Endothelial cell of umbilical vein (primary cell): ENCODE measurements around the gene TRAP1. TPM values are rescaled to one million over a fixed set of nuclear protein-coding genes. Genes with fewer than 3 reads are reported as not detected.

ENCODE experiments used
- BruUV-seq: library from RNA; stranded (reverse); fragments of 400-500 nt; replicated peaks from 2 replicates; lab custom pipeline; 2021; lab: Mats Ljungman, UMichigan
- CTCF ChIA-PET: fragments of 300-600, 350-600 bp; sonication (Branson Sonifier 250); formaldehyde crosslinking; loops from one replicate; lab custom pipeline; 2021; ENCODE audit warnings: antibody characterized with exemption, inconsistent platforms; lab: Charles Lee
- POLR2A ChIA-PET: fragments of 300-600, 350-600 bp; sonication (Branson Sonifier 250); formaldehyde crosslinking; loops from one replicate; lab custom pipeline; 2021; ENCODE audit warnings: antibody characterized with exemption, inconsistent platforms; lab: Charles Lee
- DNase-seq: peaks from one replicate; pipeline ENCODE4 v3.0.0-alpha.2; 2011; ENCODE audit warnings: low read depth, low spot score
- FAIRE-seq: peaks from 2 replicates; lab custom pipeline; 2011; peaks lifted over from hg19 to GRCh38; lab: Jason Lieb, UNC
- H2AFZ ChIP-seq: 2 replicates; pipeline ENCODE4 v1.6.0; 2012; ENCODE audit warnings: low read depth, low read length, control low read depth, inconsistent platforms
- H3K27ac ChIP-seq: 2 replicates; pipeline ENCODE4 v1.5.1; 2011; ENCODE audit warnings: low read depth, mild to moderate bottlenecking, control low read depth, low read length, moderate library complexity; ENCODE audit not compliant: insufficient read depth
- H3K27me3 ChIP-seq, 2 experiments: 2 replicates each; pipeline versions ENCODE4 v1.6.0 to v1.6.1; 2011; ENCODE audit warnings: low read length in 2 of 2, mixed read lengths in 1 of 2; ENCODE audit not compliant: control insufficient read depth in 2 of 2, insufficient read depth in 2 of 2
- H3K36me3 ChIP-seq, 2 experiments: 2 replicates in 1 of 2; 3 replicates in 1 of 2; pipeline ENCODE4 v1.5.1; 2011; ENCODE audit warnings: low read length in 2 of 2, mild to moderate bottlenecking in 1 of 2, moderate library complexity in 1 of 2; ENCODE audit not compliant: control insufficient read depth in 2 of 2, insufficient read depth in 2 of 2; ENCODE audit errors: extremely low read depth in 1 of 2
- H3K4me1 ChIP-seq: 3 replicates; pipeline ENCODE4 v1.5.1; 2011; ENCODE audit warnings: mild to moderate bottlenecking, low read length; ENCODE audit not compliant: control insufficient read depth, insufficient read depth; ENCODE audit errors: extremely low read depth
- H3K4me2 ChIP-seq: 2 replicates; pipeline ENCODE4 v1.6.1; 2011; ENCODE audit warnings: low read length, control low read depth, mixed read lengths; ENCODE audit not compliant: insufficient read depth
- H3K4me3 ChIP-seq, 3 experiments: fragments of 200-600 bp in 1 of 3; sonication (generic), shearing (Covaris generic) in 1 of 3; replicated peaks in 1 of 3; 2 replicates each; pipeline ENCODE4 v1.5.1; 2011 to 2016; ENCODE audit warnings: control low read depth in 3 of 3, low read length in 3 of 3, mild to moderate bottlenecking in 2 of 3, inconsistent platforms in 1 of 3, low read depth in 1 of 3, moderate library complexity in 1 of 3; ENCODE audit not compliant: insufficient read depth in 1 of 3
- H3K79me2 ChIP-seq: 2 replicates; pipeline ENCODE4 v1.6.0; 2012; ENCODE audit warnings: low read length, inconsistent platforms; ENCODE audit not compliant: control insufficient read depth, insufficient read depth
- H3K9ac ChIP-seq: replicated peaks from 2 replicates; pipeline ENCODE3; 2011; ENCODE audit warnings: low read length, control low read depth; ENCODE audit not compliant: insufficient read depth; ENCODE audit errors: extremely low read depth
- H3K9me1 ChIP-seq: replicated peaks from 3 replicates; pipeline ENCODE4 v1.6.0; 2011; ENCODE audit warnings: mild to moderate bottlenecking, low read length; ENCODE audit not compliant: control insufficient read depth, insufficient read depth; ENCODE audit errors: extremely low read depth
- H3K9me3 ChIP-seq: replicated peaks from 2 replicates; pipeline ENCODE4 v1.5.1; 2012; ENCODE audit warnings: low read length, inconsistent platforms; ENCODE audit not compliant: control insufficient read depth, insufficient read depth
- H4K20me1 ChIP-seq: replicated peaks from 2 replicates; pipeline ENCODE3; 2011; ENCODE audit warnings: mild to moderate bottlenecking, low read length; ENCODE audit not compliant: control insufficient read depth, insufficient read depth; ENCODE audit errors: extremely low read depth
- CTCF ChIP-seq, 2 donors: IDR thresholded peaks; 1 replicate in 1 of 2; 2 replicates in 1 of 2; pipeline ENCODE4 v1.5.1; 2011; ENCODE audit warnings: low read length in 2 of 2, mild to moderate bottlenecking in 2 of 2, moderate library complexity in 2 of 2, control low read depth in 1 of 2, inconsistent platforms in 1 of 2, low read depth in 1 of 2; ENCODE audit not compliant: insufficient read depth in 1 of 2; ENCODE audit errors: extremely low read depth in 1 of 2
- EZH2 ChIP-seq: IDR thresholded peaks from 2 replicates; pipeline ENCODE4 v1.6.1; 2012; ENCODE audit warnings: borderline replicate concordance, low read depth, mild to moderate bottlenecking, moderate library complexity, low read length, inconsistent platforms; ENCODE audit not compliant: severe bottlenecking
- FOS ChIP-seq: IDR thresholded peaks from 2 replicates; pipeline ENCODE4 v1.6.1; 2011; ENCODE audit warnings: mild to moderate bottlenecking, low read length, moderate library complexity, borderline replicate concordance; ENCODE audit not compliant: insufficient read depth
- GATA2 ChIP-seq: IDR thresholded peaks from 2 replicates; pipeline ENCODE4 v1.7.0; 2011; ENCODE audit warnings: low read depth, mild to moderate bottlenecking, moderate library complexity, mixed read lengths, low read length; ENCODE audit not compliant: insufficient read length, insufficient read depth
- JUN ChIP-seq: IDR thresholded peaks from 2 replicates; pipeline ENCODE4 v1.6.1; 2011; ENCODE audit warnings: borderline replicate concordance, low read depth; ENCODE audit not compliant: insufficient read length, insufficient read depth
- MAX ChIP-seq: IDR thresholded peaks from 2 replicates; pipeline ENCODE4 v1.6.1; 2011; ENCODE audit not compliant: insufficient read depth, insufficient read length
- MYC ChIP-seq: IDR thresholded peaks from one replicate; pipeline ENCODE4 v1.6.1; 2011; ENCODE audit warnings: mild to moderate bottlenecking, low read depth, low read length
- POLR2A ChIP-seq: IDR thresholded peaks from 2 replicates; pipeline ENCODE4 v1.6.1; 2012; ENCODE audit warnings: low read depth, mild to moderate bottlenecking, control low read depth, low read length
- POLR2AphosphoS5 ChIP-seq: IDR thresholded peaks from 2 replicates; pipeline ENCODE4 v1.6.1; 2012; ENCODE audit warnings: low read depth, mild to moderate bottlenecking, control low read depth, low read length, moderate library complexity; ENCODE audit not compliant: insufficient read depth
- dilution Hi-C: fragments of 300-500 bp; cut with MboI; formaldehyde crosslinking; loops from one replicate; pipeline ENCODE4 v1.15.0; 2019; ENCODE audit warnings: low sequenced_read_pairs; ENCODE audit not compliant: extremely low pct_ligation_motif_present
- intact Hi-C: fragments of 100-400 bp; cut with micrococcal nuclease; formaldehyde crosslinking; loops from one replicate; pipeline ENCODE4 v1.10.0; 2022
- polyA plus RNA-seq, 4 experiments: library from polyadenylated mRNA; depleted of rRNA in 3 of 4; stranded (reverse) in 3 of 4; unstranded in 1 of 4; fragments of >200 nt; gene quantifications; 2 replicates each; pipeline versions ENCODE4 v1.2.1 to v1.2.3, GENCODE V29; 2011 to 2012; ENCODE audit warnings: missing spikeins in 1 of 4
- total RNA-seq: library from RNA; stranded (reverse); gene quantifications from 2 replicates; pipeline ENCODE4 v1.2.3, GENCODE V29; 2021

The TRAP1 gene
- total and polyA plus RNA-seq, 2 donors (not counting 3 experiments of a cell fraction or from before 2014, with no cell fraction given): 95.6 to 102 TPM

- Histone ChIP-seq H2AFZ (no peak overlapping the region), H4K20me1 (no peaks in the 10 kb centered on the region), H3K4me3 (no peak overlapping the region), H3K79me2 (no peaks in the 10 kb centered on the region), H3K36me3 (peaks cover 25 to 55% of the 10 kb centered on the region in 2 experiments), H3K9me1 (no peaks in the 10 kb centered on the region), H3K27me3 (no peaks in the 10 kb centered on the region), H3K9me3 (no peaks in the 10 kb centered on the region), H3K4me1 (no peaks in the 10 kb centered on the region), H3K27ac (no peak overlapping the region), H3K9ac (no peak overlapping the region), H3K4me2 (no peak overlapping the region)
- DNase-seq: no peak
- intact Hi-C loops (no loop called here), dilution Hi-C loops (no loop called here)
- FAIRE-seq: no peak
- TF ChIP-seq MAX (no peak), CTCF (IDR thresholded peaks at IDR 0.05; ENCODE audit: extremely low read depth in 1 of 2, insufficient read depth in 1 of 2, low read depth in 1 of 2, low read length in 2 of 2) (no peak), EZH2 (no peak), GATA2 (no peak), FOS (no peak), POLR2AphosphoS5 (no peak), JUN (no peak), MYC (no peak), POLR2A (no peak)
- ChIA-PET POLR2A (no interaction called here), CTCF (no interaction called here)
- no TSS peak for BruUV-seq
Observed at GRCh38 chr16:3729161-3730112, 12.1 kb upstream of the TRAP1 start.
